Measurements from ENCODE around the gene GRK5.

- TF ChIP-seq CTCF (IDR thresholded peaks at IDR 0.05), result no peak
- no peak for TF ChIP-seq POLR2AphosphoS5 (IDR thresholded peaks at IDR 0.05)
Observed at GRCh38 chr10:119274519-119275045, 67.2 kb downstream of the GRK5 start.
